ENCODE data around the gene KIRREL3. TPM values are rescaled to one million over a fixed set of nuclear protein-coding genes. Genes with fewer than 3 reads are reported as not detected.

KIRREL3 gene
- total RNA-seq, 5 donors from 2014 or later (not counting 1 experiment from before 2014, with no cell fraction given): not detected

DNA sequence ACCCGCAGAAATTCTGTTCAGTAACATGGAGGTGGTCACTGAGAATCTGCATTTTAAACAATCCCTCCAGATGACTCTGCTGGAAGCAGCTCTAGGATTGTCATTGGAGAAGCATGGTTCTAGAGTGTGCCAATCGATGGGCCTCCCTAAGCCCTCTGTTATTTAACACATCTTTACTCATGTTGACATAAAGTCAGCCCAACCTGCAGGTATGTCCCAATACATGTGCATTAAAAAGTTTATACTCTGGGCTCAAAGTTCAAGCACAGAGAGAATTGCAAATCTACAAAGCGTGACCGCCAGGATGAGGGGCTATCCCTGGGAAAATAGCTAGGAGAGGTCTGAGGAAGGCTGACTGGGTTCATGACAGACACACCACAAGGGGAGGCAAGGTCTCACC is 116.4 kb downstream of the KIRREL3 start:
- no peaks in the 10 kb centered on the region for H3K36me3 ChIP-seq (ENCODE audit: control insufficient read depth in 2 of 2, extremely low read depth in 1 of 2, insufficient read depth in 1 of 2, low read length in 1 of 2)
- Mint-ChIP-seq H3K36me3 (no peaks in the 10 kb centered on the region), H3K9me3 (no peaks in the 10 kb centered on the region), H3K27ac (no peak overlapping the region), H3K4me1 (no peaks in the 10 kb centered on the region), H3K4me3 (no peak overlapping the region), H3K27me3 (peaks cover 0 to 2% of the 10 kb centered on the region in 2 donors)
- ChIA-PET CTCF (no interaction called here), POLR2A (no interaction called here)
- no peaks in the 10 kb centered on the region for H3K27me3 ChIP-seq (replicated peaks in 1 of 2; ENCODE audit: control insufficient read depth in 2 of 2, extremely low read depth in 1 of 2, insufficient read depth in 2 of 2, low read length in 1 of 2)
- H3K9me3 ChIP-seq: no peaks in the 10 kb centered on the region
- no peak for DNase-seq
- no peak overlapping the region for H3K4me3 ChIP-seq (ENCODE audit: control insufficient read depth in 1 of 2, extremely low read depth in 1 of 2, low read length in 1 of 2)
- ATAC-seq (replicated peaks in 1 of 4): no peak
- 92% methylated on average over 2 of the region's 4 CpGs for WGBS (ENCODE audit: insufficient coverage)
- no peak overlapping the region for H3K27ac ChIP-seq (ENCODE audit: low read length)
- H3K4me1 ChIP-seq (ENCODE audit: control insufficient read depth in 1 of 2, extremely low read depth in 1 of 2, insufficient read depth in 2 of 2, low read length in 2 of 2): no peaks in the 10 kb centered on the region

DNA sequence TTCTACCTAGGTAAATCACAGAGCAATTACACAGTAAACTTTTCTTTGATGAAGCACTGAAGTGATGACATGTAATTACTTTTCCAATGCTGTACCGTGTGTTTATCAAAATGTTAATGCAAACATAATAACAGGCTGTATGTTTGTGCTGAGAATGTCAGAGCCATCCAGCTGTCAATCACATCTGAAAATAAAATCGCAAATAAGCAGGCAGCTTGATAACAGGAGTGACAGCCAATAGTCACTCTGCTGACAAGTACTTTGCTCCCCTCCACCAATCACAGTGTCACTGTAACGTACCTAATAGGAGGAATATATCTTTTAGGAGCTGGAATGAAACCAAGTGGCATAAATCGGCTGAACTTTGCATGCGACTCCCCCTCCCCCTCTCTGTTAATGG is 119.7 kb downstream of the KIRREL3 start:
- 87% methylated on average over 2 of the region's 5 CpGs for WGBS (ENCODE audit: insufficient coverage)
- Histone ChIP-seq H3K9me3 (no peaks in the 10 kb centered on the region), H3K4me1 (ENCODE audit: control insufficient read depth in 1 of 2, extremely low read depth in 1 of 2, insufficient read depth in 2 of 2, low read length in 2 of 2) (no peaks in the 10 kb centered on the region), H3K27ac (ENCODE audit: low read length) (no peak overlapping the region), H3K4me3 (ENCODE audit: control insufficient read depth in 1 of 2, extremely low read depth in 1 of 2, low read length in 1 of 2) (no peak overlapping the region), H3K36me3 (ENCODE audit: control insufficient read depth in 2 of 2, extremely low read depth in 1 of 2, insufficient read depth in 1 of 2, low read length in 1 of 2) (no peaks in the 10 kb centered on the region), H3K27me3 (replicated peaks in 1 of 2; ENCODE audit: control insufficient read depth in 2 of 2, extremely low read depth in 1 of 2, insufficient read depth in 2 of 2, low read length in 1 of 2) (no peaks in the 10 kb centered on the region)
- Mint-ChIP-seq H3K27me3 (peaks cover 8% of the 10 kb centered on the region in 2 donors), H3K4me3 (no peak overlapping the region), H3K4me1 (no peaks in the 10 kb centered on the region), H3K9me3 (no peaks in the 10 kb centered on the region), H3K27ac (no peak overlapping the region), H3K36me3 (no peaks in the 10 kb centered on the region)
- ChIA-PET POLR2A (no interaction called here), CTCF (no interaction called here)
- DNase-seq: no peak
- ATAC-seq (replicated peaks in 1 of 4): no peak

DNA sequence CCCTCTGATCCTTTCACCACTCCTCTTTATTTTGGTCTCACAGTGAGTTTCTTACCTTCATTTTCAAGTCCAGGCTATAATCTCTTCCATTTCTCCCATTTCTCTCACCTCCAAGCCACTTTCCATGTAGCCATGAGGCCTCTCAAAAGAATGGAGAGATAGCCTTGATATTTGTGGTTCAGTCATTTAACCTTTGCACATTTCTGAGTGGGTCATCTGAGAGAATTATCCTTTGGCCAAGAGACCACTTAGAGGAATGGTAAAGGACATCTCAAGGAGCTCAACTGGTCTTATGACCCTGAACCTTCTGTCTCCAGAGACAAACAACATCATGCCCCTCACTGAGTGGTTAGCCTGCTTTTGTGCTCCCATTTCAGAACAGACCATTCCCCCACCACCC is 121.1 kb downstream of the KIRREL3 start:
- H3K27me3 ChIP-seq (replicated peaks in 1 of 2; ENCODE audit: control insufficient read depth in 2 of 2, extremely low read depth in 1 of 2, insufficient read depth in 2 of 2, low read length in 1 of 2): no peaks in the 10 kb centered on the region
- POLR2A ChIA-PET: no interaction called here
- H3K36me3 ChIP-seq (ENCODE audit: control insufficient read depth in 2 of 2, extremely low read depth in 1 of 2, insufficient read depth in 1 of 2, low read length in 1 of 2): no peaks in the 10 kb centered on the region
- H3K4me3 Mint-ChIP-seq: no peak overlapping the region
- H3K27me3 Mint-ChIP-seq: peaks cover 8% of the 10 kb centered on the region in 2 donors
- H3K27ac Mint-ChIP-seq: no peak overlapping the region
- H3K9me3 ChIP-seq: no peaks in the 10 kb centered on the region
- ATAC-seq (replicated peaks in 1 of 4): no peak
- no peaks in the 10 kb centered on the region for H3K4me1 Mint-ChIP-seq
- no peak for DNase-seq
- H3K36me3 Mint-ChIP-seq: no peaks in the 10 kb centered on the region
- H3K27ac ChIP-seq (ENCODE audit: low read length): no peak overlapping the region
- H3K4me1 ChIP-seq (ENCODE audit: control insufficient read depth in 1 of 2, extremely low read depth in 1 of 2, insufficient read depth in 2 of 2, low read length in 2 of 2): no peaks in the 10 kb centered on the region
- H3K9me3 Mint-ChIP-seq: no peaks in the 10 kb centered on the region
- CTCF ChIA-PET: no interaction called here
- no peak overlapping the region for H3K4me3 ChIP-seq (ENCODE audit: control insufficient read depth in 1 of 2, extremely low read depth in 1 of 2, low read length in 1 of 2)

DNA sequence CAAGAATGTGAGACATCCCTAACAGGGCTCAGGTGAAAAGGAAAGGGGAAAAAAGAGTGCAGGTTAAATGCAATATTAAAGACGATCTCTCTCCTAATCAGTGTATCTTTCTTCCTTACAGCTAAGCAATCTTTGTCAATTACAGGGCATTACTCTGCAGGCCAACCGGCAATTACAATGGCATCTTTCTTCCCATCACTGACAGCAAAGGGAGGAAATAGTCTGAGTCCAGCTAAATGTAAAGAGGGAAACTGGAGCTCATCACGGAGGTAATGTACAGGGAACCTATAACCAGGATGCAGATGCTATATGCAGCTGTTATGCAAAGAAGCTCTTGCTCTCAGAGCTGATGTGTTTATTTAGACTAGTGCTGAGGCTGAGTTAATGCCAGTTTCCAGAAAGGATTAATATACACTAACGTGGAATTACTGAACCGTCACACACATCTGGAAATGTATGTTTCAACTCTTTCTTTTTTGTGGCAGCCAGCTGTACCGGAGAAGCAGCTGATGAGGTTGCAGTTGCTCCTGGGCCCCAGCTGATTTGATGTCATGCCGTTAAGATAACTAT is 121.6 kb downstream of the KIRREL3 start:
- Mint-ChIP-seq H3K27ac (no peak overlapping the region), H3K36me3 (no peaks in the 10 kb centered on the region), H3K4me3 (no peak overlapping the region), H3K9me3 (peaks cover 0 to under 1% (median 0%) of the 10 kb centered on the region in 3 donors), H3K4me1 (no peaks in the 10 kb centered on the region), H3K27me3 (peaks cover 8 to 9% of the 10 kb centered on the region in 2 donors)
- Histone ChIP-seq H3K9me3 (no peaks in the 10 kb centered on the region), H3K4me3 (ENCODE audit: control insufficient read depth in 1 of 2, extremely low read depth in 1 of 2, low read length in 1 of 2) (no peak overlapping the region), H3K36me3 (ENCODE audit: control insufficient read depth in 2 of 2, extremely low read depth in 1 of 2, insufficient read depth in 1 of 2, low read length in 1 of 2) (no peaks in the 10 kb centered on the region), H3K4me1 (ENCODE audit: control insufficient read depth in 1 of 2, extremely low read depth in 1 of 2, insufficient read depth in 2 of 2, low read length in 2 of 2) (no peaks in the 10 kb centered on the region), H3K27ac (ENCODE audit: low read length) (no peak overlapping the region), H3K27me3 (replicated peaks in 1 of 2; ENCODE audit: control insufficient read depth in 2 of 2, extremely low read depth in 1 of 2, insufficient read depth in 2 of 2, low read length in 1 of 2) (no peaks in the 10 kb centered on the region)
- ChIA-PET CTCF (no interaction called here), POLR2A (no interaction called here)
- WGBS (ENCODE audit: insufficient coverage): 89% methylated on average over 5 of the region's 7 CpGs
- ATAC-seq (replicated peaks in 1 of 4) (no peak), DNase-seq (no peak)

DNA sequence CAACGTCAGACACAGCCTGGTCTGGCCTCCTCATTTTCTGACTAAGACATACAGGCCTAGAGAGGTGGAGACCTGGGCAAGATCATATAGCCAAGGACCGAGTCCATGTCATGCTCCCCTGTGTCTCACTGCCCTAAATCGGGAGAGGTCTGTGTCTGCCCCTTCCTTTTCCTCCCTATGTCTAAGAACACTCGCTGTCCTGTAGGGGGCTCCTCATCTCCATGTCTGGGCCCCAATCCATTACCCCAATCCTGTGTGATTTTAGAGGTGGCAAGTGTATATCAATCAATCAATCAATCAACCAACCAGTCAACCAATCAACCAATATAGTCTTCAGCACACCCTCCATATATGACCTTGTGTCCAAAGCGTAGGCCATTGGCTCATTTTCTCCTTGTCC is 125.7 kb downstream of the KIRREL3 start:
- DNase-seq: no peak
- Mint-ChIP-seq H3K4me1 (no peaks in the 10 kb centered on the region), H3K36me3 (no peaks in the 10 kb centered on the region), H3K27me3 (peaks cover 8 to 22% of the 10 kb centered on the region in 2 donors), H3K4me3 (no peak overlapping the region), H3K9me3 (peaks cover 0 to 8% (median 3%) of the 10 kb centered on the region in 3 donors), H3K27ac (no peak overlapping the region)
- ChIA-PET POLR2A (no interaction called here), CTCF (no interaction called here)
- Histone ChIP-seq H3K27me3 (replicated peaks in 1 of 2; ENCODE audit: control insufficient read depth in 2 of 2, extremely low read depth in 1 of 2, insufficient read depth in 2 of 2, low read length in 1 of 2) (peaks cover 0 to 6% of the 10 kb centered on the region in 2 experiments), H3K4me3 (ENCODE audit: control insufficient read depth in 1 of 2, extremely low read depth in 1 of 2, low read length in 1 of 2) (no peak overlapping the region), H3K27ac (ENCODE audit: low read length) (no peak overlapping the region), H3K4me1 (ENCODE audit: control insufficient read depth in 1 of 2, extremely low read depth in 1 of 2, insufficient read depth in 2 of 2, low read length in 2 of 2) (no peaks in the 10 kb centered on the region), H3K9me3 (no peaks in the 10 kb centered on the region), H3K36me3 (ENCODE audit: control insufficient read depth in 2 of 2, extremely low read depth in 1 of 2, insufficient read depth in 1 of 2, low read length in 1 of 2) (no peaks in the 10 kb centered on the region)
- WGBS (ENCODE audit: insufficient coverage): 54% methylated on average over 2 of the region's 5 CpGs
- no peak for ATAC-seq (replicated peaks in 1 of 4)

DNA sequence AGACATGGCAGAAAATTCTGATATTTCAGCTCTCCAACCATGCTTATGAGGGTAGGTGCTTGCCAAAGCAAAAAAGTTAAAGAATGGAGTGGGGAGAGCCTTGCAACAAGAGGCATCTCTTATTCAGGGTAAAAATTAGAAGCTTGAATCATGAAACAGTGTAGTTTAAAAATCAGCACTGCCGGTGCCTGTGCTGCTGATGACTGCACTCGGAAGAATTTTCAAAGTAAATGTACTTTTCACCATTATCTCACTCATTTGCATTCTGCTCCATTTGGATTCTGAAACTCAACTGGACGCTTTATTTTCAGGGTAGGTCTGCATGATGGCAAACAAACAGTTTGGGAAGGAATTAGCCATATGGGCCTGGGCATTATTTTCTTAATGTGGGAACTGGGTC is 126.3 kb downstream of the KIRREL3 start:
- no peaks in the 10 kb centered on the region for H3K4me1 Mint-ChIP-seq
- no peaks in the 10 kb centered on the region for H3K36me3 Mint-ChIP-seq
- Histone ChIP-seq H3K27ac (ENCODE audit: low read length) (no peak overlapping the region), H3K36me3 (ENCODE audit: control insufficient read depth in 2 of 2, extremely low read depth in 1 of 2, insufficient read depth in 1 of 2, low read length in 1 of 2) (no peaks in the 10 kb centered on the region), H3K27me3 (replicated peaks in 1 of 2; ENCODE audit: control insufficient read depth in 2 of 2, extremely low read depth in 1 of 2, insufficient read depth in 2 of 2, low read length in 1 of 2) (peaks cover 0 to 6% of the 10 kb centered on the region in 2 experiments), H3K4me3 (ENCODE audit: control insufficient read depth in 1 of 2, extremely low read depth in 1 of 2, low read length in 1 of 2) (no peak overlapping the region), H3K9me3 (no peaks in the 10 kb centered on the region), H3K4me1 (ENCODE audit: control insufficient read depth in 1 of 2, extremely low read depth in 1 of 2, insufficient read depth in 2 of 2, low read length in 2 of 2) (no peaks in the 10 kb centered on the region)
- DNase-seq: no peak
- peaks cover 8 to 22% of the 10 kb centered on the region in 2 donors for H3K27me3 Mint-ChIP-seq
- H3K9me3 Mint-ChIP-seq: peaks cover 0 to 8% (median 3%) of the 10 kb centered on the region in 3 donors
- no peak for ATAC-seq (replicated peaks in 1 of 4)
- CTCF ChIA-PET: interaction anchor here in 1 of 2 donors (0.6 kb wide), 1 partner anchor 50 kb away, joined by 5 read pairs; no protein-coding TSS in a partner anchor
- no peak overlapping the region for H3K27ac Mint-ChIP-seq
- no peak overlapping the region for H3K4me3 Mint-ChIP-seq
- no CpG with 5 or more reads among the region's 3 CpGs for WGBS (ENCODE audit: insufficient coverage)
- POLR2A ChIA-PET: no interaction called here

DNA sequence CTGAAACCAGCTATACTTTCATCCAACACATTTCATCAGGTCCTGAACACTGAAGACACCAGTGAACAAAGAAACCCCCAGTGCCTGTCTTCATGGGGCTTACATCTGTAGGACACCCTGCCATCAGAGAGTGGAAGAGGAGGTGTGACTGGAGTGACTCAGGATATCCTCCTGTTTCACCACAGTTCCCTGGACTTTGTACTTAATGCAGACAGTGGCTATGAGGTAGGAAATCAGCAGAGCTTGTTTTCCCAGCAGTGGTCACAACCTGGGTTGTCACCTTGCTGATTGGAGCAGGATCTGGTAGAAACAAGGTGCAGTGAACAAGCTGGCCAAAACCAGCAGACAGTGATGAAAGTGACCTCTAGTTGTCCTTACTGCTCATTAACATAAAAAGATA is 128.8 kb downstream of the KIRREL3 start:
- no peaks in the 10 kb centered on the region for H3K4me1 ChIP-seq (ENCODE audit: control insufficient read depth in 1 of 2, extremely low read depth in 1 of 2, insufficient read depth in 2 of 2, low read length in 2 of 2)
- ChIA-PET CTCF (no interaction called here), POLR2A (no interaction called here)
- no peak overlapping the region for H3K27ac ChIP-seq (ENCODE audit: low read length)
- no peak for DNase-seq
- H3K27me3 ChIP-seq (replicated peaks in 1 of 2; ENCODE audit: control insufficient read depth in 2 of 2, extremely low read depth in 1 of 2, insufficient read depth in 2 of 2, low read length in 1 of 2): peaks cover 0 to 14% of the 10 kb centered on the region in 2 experiments
- Mint-ChIP-seq H3K27me3 (peaks cover under 1 to 17% of the 10 kb centered on the region in 2 donors), H3K27ac (no peak overlapping the region), H3K4me1 (no peaks in the 10 kb centered on the region), H3K9me3 (peaks cover 0 to 8% (median 3%) of the 10 kb centered on the region in 3 donors), H3K36me3 (no peaks in the 10 kb centered on the region), H3K4me3 (no peak overlapping the region)
- no peak for ATAC-seq (replicated peaks in 1 of 4)
- no peak overlapping the region for H3K4me3 ChIP-seq (ENCODE audit: control insufficient read depth in 1 of 2, extremely low read depth in 1 of 2, low read length in 1 of 2)
- H3K9me3 ChIP-seq: no peaks in the 10 kb centered on the region
- H3K36me3 ChIP-seq (ENCODE audit: control insufficient read depth in 2 of 2, extremely low read depth in 1 of 2, insufficient read depth in 1 of 2, low read length in 1 of 2): no peaks in the 10 kb centered on the region
